ENCODE data around the gene APOC1. TPM values are rescaled to one million over a fixed set of nuclear protein-coding genes. Genes with fewer than 3 reads are reported as not detected.
"Not testable (repeated sequence)": the region's sequence is repeated elsewhere in the genome, so short reads cannot be mapped to it uniquely, and the experiment has no call there.

Gene APOC1
- total and polyA plus RNA-seq, 5 donors, result 3.1 to 15.4 (median 7.0) TPM

DNA sequence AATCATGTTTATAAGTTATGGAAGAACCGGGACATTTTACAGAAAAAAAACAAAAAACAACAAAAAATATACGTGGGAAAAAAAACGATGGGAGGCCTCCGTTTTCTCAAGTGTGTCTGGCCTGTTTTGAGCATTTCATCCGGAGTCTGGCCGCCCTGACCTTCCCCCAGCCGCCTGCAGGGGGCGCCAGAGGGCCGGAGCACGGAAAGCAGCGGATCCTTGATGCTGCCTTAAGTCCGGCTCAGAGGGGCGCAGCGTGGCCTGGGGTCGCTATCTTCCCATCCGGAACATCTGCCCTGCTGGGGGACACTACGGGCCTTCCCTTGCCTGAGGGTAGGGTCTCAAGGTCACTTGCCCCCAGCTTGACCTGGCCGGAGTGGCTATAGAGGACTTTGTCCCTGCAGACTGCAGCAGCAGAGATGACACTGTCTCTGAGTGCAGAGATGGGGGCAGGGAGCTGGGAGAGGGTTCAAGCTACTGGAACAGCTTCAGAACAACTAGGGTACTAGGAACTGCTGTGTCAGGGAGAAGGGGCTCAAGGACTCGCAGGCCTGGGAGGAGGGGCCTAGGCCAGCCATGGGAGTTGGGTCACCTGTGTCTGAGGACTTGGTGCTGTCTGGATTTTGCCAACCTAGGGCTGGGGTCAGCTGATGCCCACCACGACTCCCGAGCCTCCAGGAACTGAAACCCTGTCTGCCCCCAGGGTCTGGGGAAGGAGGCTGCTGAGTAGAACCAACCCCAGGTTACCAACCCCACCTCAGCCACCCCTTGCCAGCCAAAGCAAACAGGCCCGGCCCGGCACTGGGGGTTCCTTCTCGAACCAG, 10.6 kb upstream of the APOC1 start:
- DNase-seq (peak; percentile 66 to 90 (median 89)), ATAC-seq (peak; percentile 58 to 67)
- WGBS, result 17% methylated on average over 24 of the region's 24 CpGs
- H3K27ac ChIP-seq (ENCODE audit: low read length), result no peak overlapping the region
- H3K9me3 ChIP-seq (ENCODE audit: control insufficient read depth, low read length), result no peaks in the 10 kb centered on the region
- no peak overlapping the region for H3K4me3 ChIP-seq (ENCODE audit: low read length)
- no peaks in the 10 kb centered on the region for H3K27me3 ChIP-seq (ENCODE audit: control insufficient read depth, insufficient read depth)
- no peaks in the 10 kb centered on the region for H3K4me1 ChIP-seq (ENCODE audit: control insufficient read depth, insufficient read depth, low read length)
- intact Hi-C loops (cut with DNase I), result loop anchor here (5.0 to 10.0 kb wide), 3 partner anchors 43 to 151 kb away; partner anchors contain the start of gene APOC2 (in 1 of the 4)

DNA sequence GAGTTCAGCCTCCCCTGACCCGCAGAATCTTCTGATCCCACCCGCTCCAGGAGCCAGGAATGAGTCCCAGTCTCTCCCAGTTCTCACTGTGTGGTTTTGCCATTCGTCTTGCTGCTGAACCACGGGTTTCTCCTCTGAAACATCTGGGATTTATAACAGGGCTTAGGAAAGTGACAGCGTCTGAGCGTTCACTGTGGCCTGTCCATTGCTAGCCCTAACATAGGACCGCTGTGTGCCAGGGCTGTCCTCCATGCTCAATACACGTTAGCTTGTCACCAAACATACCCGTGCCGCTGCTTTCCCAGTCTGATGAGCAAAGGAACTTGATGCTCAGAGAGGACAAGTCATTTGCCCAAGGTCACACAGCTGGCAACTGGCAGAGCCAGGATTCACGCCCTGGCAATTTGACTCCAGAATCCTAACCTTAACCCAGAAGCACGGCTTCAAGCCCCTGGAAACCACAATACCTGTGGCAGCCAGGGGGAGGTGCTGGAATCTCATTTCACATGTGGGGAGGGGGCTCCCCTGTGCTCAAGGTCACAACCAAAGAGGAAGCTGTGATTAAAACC, 9.9 kb upstream of the APOC1 start:
- Histone ChIP-seq H3K27me3 (ENCODE audit: control insufficient read depth, insufficient read depth) (no peaks in the 10 kb centered on the region), H3K9me3 (ENCODE audit: control insufficient read depth, low read length) (no peaks in the 10 kb centered on the region), H3K4me3 (ENCODE audit: low read length) (no peak overlapping the region), H3K27ac (ENCODE audit: low read length) (no peak overlapping the region), H3K4me1 (ENCODE audit: control insufficient read depth, insufficient read depth, low read length) (no peaks in the 10 kb centered on the region)
- intact Hi-C loops (cut with DNase I), result loop anchor here (5.0 to 10.0 kb wide), 3 partner anchors 43 to 150 kb away; partner anchors contain the start of gene APOC2 (in 1 of the 4)
- ATAC-seq (no peak), DNase-seq (no peak)
- 70% methylated on average over 12 of the region's 12 CpGs for WGBS

DNA sequence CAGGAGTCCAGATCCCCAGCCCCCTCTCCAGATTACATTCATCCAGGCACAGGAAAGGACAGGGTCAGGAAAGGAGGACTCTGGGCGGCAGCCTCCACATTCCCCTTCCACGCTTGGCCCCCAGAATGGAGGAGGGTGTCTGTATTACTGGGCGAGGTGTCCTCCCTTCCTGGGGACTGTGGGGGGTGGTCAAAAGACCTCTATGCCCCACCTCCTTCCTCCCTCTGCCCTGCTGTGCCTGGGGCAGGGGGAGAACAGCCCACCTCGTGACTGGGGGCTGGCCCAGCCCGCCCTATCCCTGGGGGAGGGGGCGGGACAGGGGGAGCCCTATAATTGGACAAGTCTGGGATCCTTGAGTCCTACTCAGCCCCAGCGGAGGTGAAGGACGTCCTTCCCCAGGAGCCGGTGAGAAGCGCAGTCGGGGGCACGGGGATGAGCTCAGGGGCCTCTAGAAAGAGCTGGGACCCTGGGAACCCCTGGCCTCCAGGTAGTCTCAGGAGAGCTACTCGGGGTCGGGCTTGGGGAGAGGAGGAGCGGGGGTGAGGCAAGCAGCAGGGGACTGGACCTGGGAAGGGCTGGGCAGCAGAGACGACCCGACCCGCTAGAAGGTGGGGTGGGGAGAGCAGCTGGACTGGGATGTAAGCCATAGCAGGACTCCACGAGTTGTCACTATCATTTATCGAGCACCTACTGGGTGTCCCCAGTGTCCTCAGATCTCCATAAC, 8.8 kb upstream of the APOC1 start, which contains the start of gene APOE:
APOE (plus strand) TSS at position 360 of the 724 bp plus-strand sequence. CDS start 829 bp downstream, outside the sequence.
- Histone ChIP-seq H3K27me3 (ENCODE audit: control insufficient read depth, insufficient read depth) (no peaks in the 10 kb centered on the region), H3K9me3 (ENCODE audit: control insufficient read depth, low read length) (no peaks in the 10 kb centered on the region), H3K4me1 (ENCODE audit: control insufficient read depth, insufficient read depth, low read length) (no peaks in the 10 kb centered on the region), H3K27ac (ENCODE audit: low read length) (no peak within 1 kb of the TSS), H3K4me3 (ENCODE audit: low read length) (peak within 1 kb of the TSS; percentile 12)
- intact Hi-C loops (cut with DNase I), result loop anchor here in 3 of 4 donors (5.0 to 10.0 kb wide), 2 partner anchors 37 to 149 kb away; partner anchors contain the start of gene APOC4 (in 1 of the 3)
- ATAC-seq (peak; percentile 9 to 19), DNase-seq (peak in 1 of 3 donors; percentile 71)
- WGBS, result 1% methylated on average over 20 of the region's 20 CpGs

DNA sequence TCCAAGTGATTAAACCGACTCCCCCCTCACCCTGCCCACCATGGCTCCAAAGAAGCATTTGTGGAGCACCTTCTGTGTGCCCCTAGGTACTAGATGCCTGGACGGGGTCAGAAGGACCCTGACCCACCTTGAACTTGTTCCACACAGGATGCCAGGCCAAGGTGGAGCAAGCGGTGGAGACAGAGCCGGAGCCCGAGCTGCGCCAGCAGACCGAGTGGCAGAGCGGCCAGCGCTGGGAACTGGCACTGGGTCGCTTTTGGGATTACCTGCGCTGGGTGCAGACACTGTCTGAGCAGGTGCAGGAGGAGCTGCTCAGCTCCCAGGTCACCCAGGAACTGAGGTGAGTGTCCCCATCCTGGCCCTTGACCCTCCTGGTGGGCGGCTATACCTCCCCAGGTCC, 6.8 kb upstream of the APOC1 start:
- Histone ChIP-seq H3K9me3 (ENCODE audit: control insufficient read depth, low read length) (no peaks in the 10 kb centered on the region), H3K4me3 (ENCODE audit: low read length) (no peak overlapping the region), H3K27ac (ENCODE audit: low read length) (no peak overlapping the region), H3K4me1 (ENCODE audit: control insufficient read depth, insufficient read depth, low read length) (no peaks in the 10 kb centered on the region), H3K27me3 (ENCODE audit: control insufficient read depth, insufficient read depth) (no peaks in the 10 kb centered on the region)
- no peak for ATAC-seq
- DNase-seq, result no peak
- intact Hi-C loops (cut with DNase I), result loop anchor here in 3 of 4 donors (5.0 to 10.0 kb wide), 2 partner anchors 35 to 147 kb away; partner anchors contain the start of gene APOC4 (in 1 of the 3)
- WGBS, result 92% methylated on average over 12 of the region's 12 CpGs

DNA sequence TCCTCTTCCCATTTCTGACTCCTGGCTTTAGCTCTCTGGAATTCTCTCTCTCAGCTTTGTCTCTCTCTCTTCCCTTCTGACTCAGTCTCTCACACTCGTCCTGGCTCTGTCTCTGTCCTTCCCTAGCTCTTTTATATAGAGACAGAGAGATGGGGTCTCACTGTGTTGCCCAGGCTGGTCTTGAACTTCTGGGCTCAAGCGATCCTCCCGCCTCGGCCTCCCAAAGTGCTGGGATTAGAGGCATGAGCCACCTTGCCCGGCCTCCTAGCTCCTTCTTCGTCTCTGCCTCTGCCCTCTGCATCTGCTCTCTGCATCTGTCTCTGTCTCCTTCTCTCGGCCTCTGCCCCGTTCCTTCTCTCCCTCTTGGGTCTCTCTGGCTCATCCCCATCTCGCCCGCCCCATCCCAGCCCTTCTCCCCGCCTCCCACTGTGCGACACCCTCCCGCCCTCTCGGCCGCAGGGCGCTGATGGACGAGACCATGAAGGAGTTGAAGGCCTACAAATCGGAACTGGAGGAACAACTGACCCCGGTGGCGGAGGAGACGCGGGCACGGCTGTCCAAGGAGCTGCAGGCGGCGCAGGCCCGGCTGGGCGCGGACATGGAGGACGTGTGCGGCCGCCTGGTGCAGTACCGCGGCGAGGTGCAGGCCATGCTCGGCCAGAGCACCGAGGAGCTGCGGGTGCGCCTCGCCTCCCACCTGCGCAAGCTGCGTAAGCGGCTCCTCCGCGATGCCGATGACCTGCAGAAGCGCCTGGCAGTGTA, 6.2 kb upstream of the APOC1 start:
- DNase-seq (peak in 1 of 3 donors; percentile 56), ATAC-seq (no peak)
- Histone ChIP-seq H3K27ac (ENCODE audit: low read length) (no peak overlapping the region), H3K4me1 (ENCODE audit: control insufficient read depth, insufficient read depth, low read length) (no peaks in the 10 kb centered on the region), H3K27me3 (ENCODE audit: control insufficient read depth, insufficient read depth) (no peaks in the 10 kb centered on the region), H3K4me3 (ENCODE audit: low read length) (no peak overlapping the region), H3K9me3 (ENCODE audit: control insufficient read depth, low read length) (no peaks in the 10 kb centered on the region)
- intact Hi-C loops (cut with DNase I), result loop anchor here in 3 of 4 donors (5.0 to 10.0 kb wide), 2 partner anchors 34 to 147 kb away; partner anchors contain the start of gene APOC4 (in 1 of the 3)
- WGBS, result 95% methylated on average over 46 of the region's 46 CpGs

DNA sequence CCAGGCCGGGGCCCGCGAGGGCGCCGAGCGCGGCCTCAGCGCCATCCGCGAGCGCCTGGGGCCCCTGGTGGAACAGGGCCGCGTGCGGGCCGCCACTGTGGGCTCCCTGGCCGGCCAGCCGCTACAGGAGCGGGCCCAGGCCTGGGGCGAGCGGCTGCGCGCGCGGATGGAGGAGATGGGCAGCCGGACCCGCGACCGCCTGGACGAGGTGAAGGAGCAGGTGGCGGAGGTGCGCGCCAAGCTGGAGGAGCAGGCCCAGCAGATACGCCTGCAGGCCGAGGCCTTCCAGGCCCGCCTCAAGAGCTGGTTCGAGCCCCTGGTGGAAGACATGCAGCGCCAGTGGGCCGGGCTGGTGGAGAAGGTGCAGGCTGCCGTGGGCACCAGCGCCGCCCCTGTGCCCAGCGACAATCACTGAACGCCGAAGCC, 5.6 kb upstream of the APOC1 start:
- H3K4me1 ChIP-seq (ENCODE audit: control insufficient read depth, insufficient read depth, low read length), result no peaks in the 10 kb centered on the region
- no peak overlapping the region for H3K27ac ChIP-seq (ENCODE audit: low read length)
- ATAC-seq, result no peak
- no peak for DNase-seq
- no peak overlapping the region for H3K4me3 ChIP-seq (ENCODE audit: low read length)
- WGBS, result 96% methylated on average over 44 of the region's 44 CpGs
- intact Hi-C loops (cut with DNase I), result loop anchor here in 3 of 4 donors (5.0 to 10.0 kb wide), 2 partner anchors 33 to 146 kb away; partner anchors contain the start of gene APOC4 (in 1 of the 3)
- H3K9me3 ChIP-seq (ENCODE audit: control insufficient read depth, low read length), result no peaks in the 10 kb centered on the region
- no peaks in the 10 kb centered on the region for H3K27me3 ChIP-seq (ENCODE audit: control insufficient read depth, insufficient read depth)

DNA sequence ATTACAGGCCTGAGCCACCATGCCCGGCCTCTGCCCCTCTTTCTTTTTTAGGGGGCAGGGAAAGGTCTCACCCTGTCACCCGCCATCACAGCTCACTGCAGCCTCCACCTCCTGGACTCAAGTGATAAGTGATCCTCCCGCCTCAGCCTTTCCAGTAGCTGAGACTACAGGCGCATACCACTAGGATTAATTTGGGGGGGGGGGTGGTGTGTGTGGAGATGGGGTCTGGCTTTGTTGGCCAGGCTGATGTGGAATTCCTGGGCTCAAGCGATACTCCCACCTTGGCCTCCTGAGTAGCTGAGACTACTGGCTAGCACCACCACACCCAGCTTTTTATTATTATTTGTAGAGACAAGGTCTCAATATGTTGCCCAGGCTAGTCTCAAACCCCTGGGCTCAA, 4.6 kb upstream of the APOC1 start:
- no peaks in the 10 kb centered on the region for H3K9me3 ChIP-seq (ENCODE audit: control insufficient read depth, low read length)
- no peak overlapping the region for H3K4me3 ChIP-seq (ENCODE audit: low read length)
- H3K4me1 ChIP-seq (ENCODE audit: control insufficient read depth, insufficient read depth, low read length), result no peaks in the 10 kb centered on the region
- intact Hi-C loops (cut with DNase I), result loop anchor here in 3 of 4 donors (5.0 to 10.0 kb wide), 3 partner anchors 33 to 145 kb away; partner anchors contain the start of genes APOC2 (in 1 of the 3) and APOC4 (in 1 of the 3)
- DNase-seq (no peak), ATAC-seq (no peak)
- H3K27me3 ChIP-seq (ENCODE audit: control insufficient read depth, insufficient read depth), result no peaks in the 10 kb centered on the region
- 78% methylated on average over 5 of the region's 5 CpGs for WGBS
- H3K27ac ChIP-seq (ENCODE audit: low read length), result no peak overlapping the region

DNA sequence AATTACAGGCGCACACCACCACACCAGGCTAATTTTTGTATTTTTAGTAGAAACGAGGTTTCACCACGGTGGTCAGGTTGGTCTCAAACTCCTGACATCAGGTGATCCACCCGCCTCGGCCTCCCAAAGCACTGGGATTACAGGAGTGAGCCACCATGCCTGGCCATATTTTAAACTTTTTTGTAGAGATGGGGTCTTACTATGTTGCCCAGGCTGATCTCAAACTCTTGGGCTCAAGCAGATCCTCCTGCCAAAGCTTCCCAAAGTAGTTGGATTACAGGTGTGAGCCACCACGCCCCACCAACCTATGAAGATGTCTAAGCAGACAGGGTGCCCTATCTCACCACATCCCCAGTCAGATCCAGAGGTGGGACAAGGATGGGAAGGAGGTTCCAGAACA, 2.5 kb upstream of the APOC1 start:
- H3K4me1 ChIP-seq (ENCODE audit: control insufficient read depth, insufficient read depth, low read length); H3K27ac ChIP-seq (ENCODE audit: low read length); H3K4me3 ChIP-seq (ENCODE audit: low read length); H3K27me3 ChIP-seq (ENCODE audit: control insufficient read depth, insufficient read depth); ATAC-seq; H3K9me3 ChIP-seq (ENCODE audit: control insufficient read depth, low read length): not testable (repeated sequence)
- WGBS, result 89% methylated on average over 6 of the region's 6 CpGs
- peak in 1 of 3 donors; percentile 16 for DNase-seq
- intact Hi-C loops (cut with DNase I), result loop anchor here in 1 of 4 donors (5.0 kb wide), 1 partner anchor 35 kb away; the partner anchor contains the start of gene APOC2

DNA sequence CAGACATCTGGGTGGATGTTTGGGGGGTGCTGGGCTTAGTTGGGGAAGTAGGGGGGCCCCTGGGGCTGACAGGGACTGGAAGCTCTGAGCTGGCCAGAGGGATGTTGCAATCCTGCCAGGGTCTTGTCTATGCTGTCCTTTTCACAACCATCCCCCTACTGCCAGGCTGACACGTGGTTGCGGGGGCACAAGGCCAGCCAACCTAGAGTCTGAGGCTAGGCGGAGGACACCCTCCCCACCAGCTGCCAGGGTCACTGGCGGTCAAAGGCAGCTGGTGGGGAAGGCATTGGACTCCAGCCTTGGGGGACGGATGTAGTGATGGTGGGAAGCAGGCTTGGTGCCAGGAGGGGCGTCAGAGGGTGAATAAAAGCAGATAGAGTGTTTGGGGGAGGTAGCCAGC, 1.6 kb upstream of the APOC1 start:
- ATAC-seq (peak in 1 of 2 donors; percentile 28), DNase-seq (peak in 2 of 3 donors; percentile 65 to 87)
- Histone ChIP-seq H3K27ac (ENCODE audit: low read length) (no peak overlapping the region), H3K9me3 (ENCODE audit: control insufficient read depth, low read length) (no peaks in the 10 kb centered on the region), H3K27me3 (ENCODE audit: control insufficient read depth, insufficient read depth) (no peaks in the 10 kb centered on the region), H3K4me1 (ENCODE audit: control insufficient read depth, insufficient read depth, low read length) (no peaks in the 10 kb centered on the region), H3K4me3 (ENCODE audit: low read length) (no peak overlapping the region)
- WGBS, result 33% methylated on average over 6 of the region's 6 CpGs
- intact Hi-C loops (cut with DNase I), result loop anchor here in 1 of 4 donors (5.0 kb wide), 1 partner anchor 34 kb away; the partner anchor contains the start of gene APOC2

All from right cardiac atrium (tissue), 5 donors.